Measurements from ENCODE around the gene LMLN. TPM values are rescaled to one million over a fixed set of nuclear protein-coding genes. Genes with fewer than 3 reads are reported as not detected.

The LMLN gene
- total RNA-seq, 2 donors from 2014 or later: 10.0 to 10.5 TPM

- H3K4me1 Mint-ChIP-seq: peaks cover 3% of the 10 kb centered on the region
- no peak overlapping the region for H3K27ac ChIP-seq (ENCODE audit: low read depth, low read length)
- DNase-seq: no peak
- H3K9me3 Mint-ChIP-seq: no peaks in the 10 kb centered on the region
- WGBS, 2 experiments (ENCODE audit: insufficient coverage in 1 of 2, insufficient read length in 1 of 2): 87 to 96% methylated on average over 8 of the region's 8 CpGs
- H3K9me3 ChIP-seq (ENCODE audit: control insufficient read depth, low read length): no peaks in the 10 kb centered on the region
- H3K36me3 ChIP-seq (ENCODE audit: control insufficient read depth, insufficient read depth, low read length): no peaks in the 10 kb centered on the region
- no peak for TF ChIP-seq CTCF (conservative IDR thresholded peaks at IDR 0.05)
- H3K27me3 ChIP-seq (ENCODE audit: control insufficient read depth, insufficient read depth, low read length, poor library complexity, severe bottlenecking): no peaks in the 10 kb centered on the region
- H3K4me3 Mint-ChIP-seq: no peak overlapping the region
- no peak overlapping the region for H3K4me3 ChIP-seq (ENCODE audit: low read length)
- no peaks in the 10 kb centered on the region for H3K4me1 ChIP-seq (ENCODE audit: control insufficient read depth, insufficient read depth, low read length)
- no peak overlapping the region for H3K9ac ChIP-seq (ENCODE audit: extremely low read depth, low read length, poor library complexity, severe bottlenecking)
- H3K36me3 Mint-ChIP-seq (ENCODE audit: low read depth): no peaks in the 10 kb centered on the region
- no peaks in the 10 kb centered on the region for H3K27me3 Mint-ChIP-seq (ENCODE audit: insufficient read depth)
- H3K27ac Mint-ChIP-seq: no peak overlapping the region
Observed at GRCh38 chr3:198030125-198030524, 70.1 kb downstream of the LMLN start.

GRCh38 chr3:198030726-198031125 lies 70.7 kb downstream of the LMLN start:
- no peak overlapping the region for H3K4me3 ChIP-seq (ENCODE audit: low read length)
- H3K9ac ChIP-seq (ENCODE audit: extremely low read depth, low read length, poor library complexity, severe bottlenecking): no peak overlapping the region
- no peaks in the 10 kb centered on the region for H3K9me3 Mint-ChIP-seq
- peaks cover 3% of the 10 kb centered on the region for H3K4me1 Mint-ChIP-seq
- no peaks in the 10 kb centered on the region for H3K9me3 ChIP-seq (ENCODE audit: control insufficient read depth, low read length)
- H3K4me1 ChIP-seq (ENCODE audit: control insufficient read depth, insufficient read depth, low read length): no peaks in the 10 kb centered on the region
- H3K4me3 Mint-ChIP-seq: no peak overlapping the region
- TF ChIP-seq CTCF (conservative IDR thresholded peaks at IDR 0.05): no peak
- WGBS, 2 experiments (ENCODE audit: insufficient coverage in 1 of 2, insufficient read length in 1 of 2): 84 to 86% methylated on average over 13 of the region's 13 CpGs
- no peak overlapping the region for H3K27ac ChIP-seq (ENCODE audit: low read depth, low read length)
- H3K27ac Mint-ChIP-seq: no peak overlapping the region
- H3K36me3 ChIP-seq (ENCODE audit: control insufficient read depth, insufficient read depth, low read length): no peaks in the 10 kb centered on the region
- no peaks in the 10 kb centered on the region for H3K27me3 ChIP-seq (ENCODE audit: control insufficient read depth, insufficient read depth, low read length, poor library complexity, severe bottlenecking)
- no peaks in the 10 kb centered on the region for H3K36me3 Mint-ChIP-seq (ENCODE audit: low read depth)
- no peak for DNase-seq
- no peaks in the 10 kb centered on the region for H3K27me3 Mint-ChIP-seq (ENCODE audit: insufficient read depth)

GRCh38 chr3:198032039-198032936 lies 72.3 kb downstream of the LMLN start:
- H3K36me3 ChIP-seq (ENCODE audit: control insufficient read depth, insufficient read depth, low read length): no peaks in the 10 kb centered on the region
- no peaks in the 10 kb centered on the region for H3K27me3 ChIP-seq (ENCODE audit: control insufficient read depth, insufficient read depth, low read length, poor library complexity, severe bottlenecking)
- H3K4me3 Mint-ChIP-seq: no peak overlapping the region
- TF ChIP-seq CTCF (conservative IDR thresholded peaks at IDR 0.05): no peak
- no peak overlapping the region for H3K9ac ChIP-seq (ENCODE audit: extremely low read depth, low read length, poor library complexity, severe bottlenecking)
- H3K4me1 ChIP-seq (ENCODE audit: control insufficient read depth, insufficient read depth, low read length): no peaks in the 10 kb centered on the region
- H3K27ac Mint-ChIP-seq: no peak overlapping the region
- no peaks in the 10 kb centered on the region for H3K9me3 Mint-ChIP-seq
- no peaks in the 10 kb centered on the region for H3K27me3 Mint-ChIP-seq (ENCODE audit: insufficient read depth)
- H3K36me3 Mint-ChIP-seq (ENCODE audit: low read depth): peaks cover 3% of the 10 kb centered on the region
- DNase-seq: no peak
- H3K9me3 ChIP-seq (ENCODE audit: control insufficient read depth, low read length): no peaks in the 10 kb centered on the region
- no peak overlapping the region for H3K4me3 ChIP-seq (ENCODE audit: low read length)
- no peak overlapping the region for H3K27ac ChIP-seq (ENCODE audit: low read depth, low read length)
- no peaks in the 10 kb centered on the region for H3K4me1 Mint-ChIP-seq
- 82 to 84% methylated on average over 18 of the region's 18 CpGs for WGBS, 2 experiments (ENCODE audit: insufficient coverage in 1 of 2, insufficient read length in 1 of 2)

Measured in endodermal cell (in vitro differentiated cells).